Fibroblast of lung (primary cell): Measurements from ENCODE around the gene SYT9. TPM values are rescaled to one million over a fixed set of nuclear protein-coding genes. Genes with fewer than 3 reads are reported as not detected.

ENCODE experiments used
- DNase-seq, 2 donors: peaks; one replicate each; pipeline versions ENCODE4 v3.0.0 to v3.0.0-alpha.2; 2010; ENCODE audit warnings: low read depth in 2 of 2
- H2AFZ ChIP-seq: 2 replicates; pipeline ENCODE4 v1.5.1; 2012; ENCODE audit warnings: low read length, control low read depth, inconsistent platforms
- H3K27ac ChIP-seq: 2 replicates; pipeline ENCODE4 v1.5.1; 2011; ENCODE audit warnings: low read length, control low read depth; ENCODE audit not compliant: insufficient read depth
- H3K27me3 ChIP-seq: 2 replicates; pipeline ENCODE4 v1.5.1; 2011; ENCODE audit warnings: mild to moderate bottlenecking, low read length; ENCODE audit not compliant: control insufficient read depth, insufficient read depth
- H3K36me3 ChIP-seq: 2 replicates; pipeline ENCODE4 v1.5.1; 2011; ENCODE audit warnings: low read length; ENCODE audit not compliant: control insufficient read depth, insufficient read depth
- H3K4me1 ChIP-seq: 2 replicates; pipeline ENCODE4 v1.5.1; 2011; ENCODE audit warnings: low read length; ENCODE audit not compliant: control insufficient read depth, insufficient read depth; ENCODE audit errors: extremely low read depth
- H3K4me2 ChIP-seq: 2 replicates; pipeline ENCODE4 v1.5.1; 2011; ENCODE audit warnings: low read length, control low read depth; ENCODE audit not compliant: insufficient read depth; ENCODE audit errors: extremely low read depth
- H3K4me3 ChIP-seq, 4 experiments: fragments of 200-600 bp in 1 of 4; sonication (generic) in 1 of 4; replicated peaks in 1 of 4; 2 replicates each; pipeline ENCODE4 v1.5.1; 2011 to 2016; ENCODE audit warnings: low read length in 4 of 4, low read depth in 3 of 4, mild to moderate bottlenecking in 3 of 4, control low read depth in 2 of 4, inconsistent platforms in 1 of 4, mixed read lengths in 1 of 4; ENCODE audit not compliant: insufficient read depth in 1 of 4; ENCODE audit errors: control extremely low read depth in 1 of 4
- H3K79me2 ChIP-seq: 2 replicates; pipeline ENCODE4 v1.5.1; 2012; ENCODE audit warnings: mild to moderate bottlenecking, low read length, inconsistent platforms; ENCODE audit not compliant: control insufficient read depth, insufficient read depth
- H3K9ac ChIP-seq: 2 replicates; pipeline ENCODE4 v1.5.1; 2011; ENCODE audit warnings: mild to moderate bottlenecking, low read length, control low read depth; ENCODE audit not compliant: insufficient read depth
- H3K9me3 ChIP-seq: 2 replicates; pipeline ENCODE4 v1.5.1; 2012; ENCODE audit warnings: low read depth, low read length; ENCODE audit not compliant: control insufficient read depth, insufficient read depth
- H4K20me1 ChIP-seq: 2 replicates; pipeline ENCODE4 v1.5.1; 2011; ENCODE audit warnings: low read length; ENCODE audit not compliant: control insufficient read depth, insufficient read depth; ENCODE audit errors: extremely low read depth
- CTCF ChIP-seq, 2 donors: IDR thresholded peaks in 1 of 2; conservative IDR thresholded peaks in 1 of 2; 1 replicate in 1 of 2; 2 replicates in 1 of 2; pipeline ENCODE4 v1.5.1; 2011 to 2012; ENCODE audit warnings: low read length in 2 of 2, control low read depth in 1 of 2, inconsistent platforms in 1 of 2, low read depth in 1 of 2, mild to moderate bottlenecking in 1 of 2
- EZH2 ChIP-seq: IDR thresholded peaks from 2 replicates; pipeline ENCODE4 v1.5.1; 2012; ENCODE audit warnings: low read length, control low read depth, mild to moderate bottlenecking; ENCODE audit errors: missing control alignments
- polyA plus RNA-seq, 2 donors: library from polyadenylated mRNA; depleted of rRNA in 1 of 2; stranded (reverse) in 1 of 2; unstranded in 1 of 2; fragments of >200 nt; gene quantifications; 2 replicates each; pipeline ENCODE4 v1.2.1, GENCODE V29; 2011 to 2012; ENCODE audit warnings: missing spikeins in 1 of 2
- total RNA-seq: library from RNA; depleted of rRNA; stranded (reverse); fragments of >200 nt; gene quantifications from 2 replicates; pipeline ENCODE4 v1.2.1, GENCODE V29; 2014

SYT9 gene
- total and polyA plus RNA-seq, 2 donors (not counting 1 experiment from before 2014, with no cell fraction given), result not detected

- Histone ChIP-seq H3K9me3 (no peaks in the 10 kb centered on the region), H3K27me3 (no peaks in the 10 kb centered on the region), H3K4me3 (no peak overlapping the region), H3K4me2 (no peak overlapping the region), H3K79me2 (no peaks in the 10 kb centered on the region), H2AFZ (no peak overlapping the region), H3K4me1 (no peaks in the 10 kb centered on the region), H3K27ac (no peak overlapping the region), H3K9ac (no peak overlapping the region), H4K20me1 (no peaks in the 10 kb centered on the region), H3K36me3 (no peaks in the 10 kb centered on the region)
- no peak for DNase-seq
- TF ChIP-seq EZH2 (no peak), CTCF (conservative IDR thresholded peaks at IDR 0.05 in 1 of 2, IDR thresholded peaks at IDR 0.05 in 1 of 2; ENCODE audit: low read depth in 1 of 2, low read length in 2 of 2) (no peak)
Observed at GRCh38 chr11:7208391-7208790, 43.3 kb upstream of the SYT9 start.

- H3K79me2 ChIP-seq, result no peaks in the 10 kb centered on the region
- H4K20me1 ChIP-seq, result no peaks in the 10 kb centered on the region
- H3K27me3 ChIP-seq, result no peaks in the 10 kb centered on the region
- no peak overlapping the region for H3K27ac ChIP-seq
- no peak overlapping the region for H3K4me3 ChIP-seq
- H3K4me2 ChIP-seq, result no peak overlapping the region
- no peak overlapping the region for H2AFZ ChIP-seq
- H3K36me3 ChIP-seq, result no peaks in the 10 kb centered on the region
- no peaks in the 10 kb centered on the region for H3K9me3 ChIP-seq
- no peak overlapping the region for H3K9ac ChIP-seq
- no peaks in the 10 kb centered on the region for H3K4me1 ChIP-seq
- TF ChIP-seq CTCF (conservative IDR thresholded peaks at IDR 0.05 in 1 of 2, IDR thresholded peaks at IDR 0.05 in 1 of 2; ENCODE audit: low read depth in 1 of 2, low read length in 2 of 2) (no peak), EZH2 (no peak)
- no peak for DNase-seq
Observed at GRCh38 chr11:7219491-7219890, 32.2 kb upstream of the SYT9 start.

- no peak overlapping the region for H2AFZ ChIP-seq
- no peak overlapping the region for H3K4me3 ChIP-seq
- no peak for DNase-seq
- no peaks in the 10 kb centered on the region for H3K27me3 ChIP-seq
- no peak for TF ChIP-seq EZH2
- no peak for TF ChIP-seq CTCF (conservative IDR thresholded peaks at IDR 0.05 in 1 of 2, IDR thresholded peaks at IDR 0.05 in 1 of 2; ENCODE audit: low read depth in 1 of 2, low read length in 2 of 2)
- H3K36me3 ChIP-seq, result no peaks in the 10 kb centered on the region
- no peaks in the 10 kb centered on the region for H4K20me1 ChIP-seq
- no peaks in the 10 kb centered on the region for H3K4me1 ChIP-seq
- no peak overlapping the region for H3K4me2 ChIP-seq
- H3K9me3 ChIP-seq, result no peaks in the 10 kb centered on the region
- no peaks in the 10 kb centered on the region for H3K79me2 ChIP-seq
- no peak overlapping the region for H3K9ac ChIP-seq
- H3K27ac ChIP-seq, result no peak overlapping the region
Observed at GRCh38 chr11:7220636-7221035, 31.1 kb upstream of the SYT9 start.
